22Rv1 (cell line): Measurements from ENCODE around the gene WASL.

ENCODE experiments used
- H3K27ac ChIP-seq: fragments of 450-650 bp; 2 replicates; pipeline ENCODE4 v1.5.1; 2017
- ZFX ChIP-seq: fragments of 450-650 bp; IDR thresholded peaks from 2 replicates; pipeline ENCODE4 v1.6.1; 2017; ENCODE audit warnings: antibody characterized with exemption, borderline replicate concordance
- TF ChIP-seq, protein P1 (sequence below): fragments of 450-650 bp; IDR thresholded peaks from 2 replicates; pipeline ENCODE4 v1.5.1; 2017; ENCODE audit warnings: mild to moderate bottlenecking

Gene WASL

DNA sequence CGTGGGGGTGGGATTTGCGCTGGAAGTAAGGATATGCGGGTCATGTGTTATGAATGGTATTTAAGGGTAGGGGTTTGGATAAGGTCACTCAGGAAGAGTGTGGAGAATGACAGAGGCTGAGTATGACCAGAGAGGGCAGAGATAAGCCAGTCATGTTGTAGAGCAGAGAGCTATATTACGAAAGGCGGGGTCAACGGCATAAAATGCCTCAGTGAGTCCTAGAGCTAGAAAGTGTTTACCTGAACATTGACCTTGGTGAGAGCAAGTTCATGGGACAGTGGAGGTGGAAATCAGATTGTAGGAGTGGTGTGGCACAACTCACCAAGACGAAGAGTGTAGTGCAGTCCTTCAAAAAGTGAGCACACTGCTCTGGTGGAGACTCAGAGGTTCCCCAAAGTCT, 79.3 kb downstream of the WASL start:
- H3K27ac ChIP-seq, result no peak overlapping the region
- TF ChIP-seq, protein P1, sequence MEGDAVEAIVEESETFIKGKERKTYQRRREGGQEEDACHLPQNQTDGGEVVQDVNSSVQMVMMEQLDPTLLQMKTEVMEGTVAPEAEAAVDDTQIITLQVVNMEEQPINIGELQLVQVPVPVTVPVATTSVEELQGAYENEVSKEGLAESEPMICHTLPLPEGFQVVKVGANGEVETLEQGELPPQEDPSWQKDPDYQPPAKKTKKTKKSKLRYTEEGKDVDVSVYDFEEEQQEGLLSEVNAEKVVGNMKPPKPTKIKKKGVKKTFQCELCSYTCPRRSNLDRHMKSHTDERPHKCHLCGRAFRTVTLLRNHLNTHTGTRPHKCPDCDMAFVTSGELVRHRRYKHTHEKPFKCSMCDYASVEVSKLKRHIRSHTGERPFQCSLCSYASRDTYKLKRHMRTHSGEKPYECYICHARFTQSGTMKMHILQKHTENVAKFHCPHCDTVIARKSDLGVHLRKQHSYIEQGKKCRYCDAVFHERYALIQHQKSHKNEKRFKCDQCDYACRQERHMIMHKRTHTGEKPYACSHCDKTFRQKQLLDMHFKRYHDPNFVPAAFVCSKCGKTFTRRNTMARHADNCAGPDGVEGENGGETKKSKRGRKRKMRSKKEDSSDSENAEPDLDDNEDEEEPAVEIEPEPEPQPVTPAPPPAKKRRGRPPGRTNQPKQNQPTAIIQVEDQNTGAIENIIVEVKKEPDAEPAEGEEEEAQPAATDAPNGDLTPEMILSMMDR, result no peak
- TF ChIP-seq ZFX, result no peak

GRCh38 chr7:123666492-123666891, 82.3 kb downstream of the WASL start:
- TF ChIP-seq, protein P1, result no peak
- no peak for TF ChIP-seq ZFX
- H3K27ac ChIP-seq, result no peak overlapping the region

DNA sequence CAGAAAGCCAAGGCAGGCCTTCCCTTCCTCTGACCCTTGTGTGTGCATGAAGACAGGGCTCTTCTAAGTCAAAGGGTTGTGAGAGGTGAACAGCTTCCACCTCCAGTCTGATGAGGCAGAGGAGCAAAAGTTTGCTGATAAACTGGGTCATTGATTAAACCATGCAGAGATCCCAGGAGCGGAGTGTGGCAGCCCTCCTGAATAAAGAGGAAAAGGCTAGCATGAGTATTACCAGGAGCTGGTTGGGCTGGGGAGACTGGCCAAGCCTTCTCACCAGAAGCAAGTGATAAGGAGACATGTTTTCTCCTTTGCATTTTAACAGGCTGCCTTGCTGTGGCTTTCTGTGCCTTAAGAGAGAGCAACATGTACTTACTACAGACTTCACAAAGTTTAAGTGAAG, 82.9 kb downstream of the WASL start:
- TF ChIP-seq, protein P1, result no peak
- TF ChIP-seq ZFX, result no peak
- no peak overlapping the region for H3K27ac ChIP-seq

DNA sequence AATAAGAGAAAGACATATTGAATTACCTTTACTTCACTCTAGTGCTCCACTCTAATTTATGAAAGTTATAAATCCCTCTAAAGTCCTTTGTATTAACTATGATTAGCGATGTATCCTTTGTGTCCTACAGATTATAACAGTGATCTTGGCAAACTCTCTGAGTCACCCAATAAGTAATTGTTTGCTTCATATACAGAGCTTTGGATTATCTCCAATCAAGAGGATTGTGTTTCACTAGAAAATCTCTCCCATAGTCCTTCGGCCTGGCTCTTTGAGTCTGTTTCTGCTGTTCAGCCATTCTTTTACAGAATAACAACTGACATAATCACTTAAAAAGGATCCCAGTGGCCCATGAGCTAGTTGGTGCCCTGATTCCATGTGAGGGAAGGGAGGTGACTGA, 83.6 kb downstream of the WASL start:
- H3K27ac ChIP-seq, result no peak overlapping the region
- no peak for TF ChIP-seq ZFX
- TF ChIP-seq, protein P1, result no peak

DNA sequence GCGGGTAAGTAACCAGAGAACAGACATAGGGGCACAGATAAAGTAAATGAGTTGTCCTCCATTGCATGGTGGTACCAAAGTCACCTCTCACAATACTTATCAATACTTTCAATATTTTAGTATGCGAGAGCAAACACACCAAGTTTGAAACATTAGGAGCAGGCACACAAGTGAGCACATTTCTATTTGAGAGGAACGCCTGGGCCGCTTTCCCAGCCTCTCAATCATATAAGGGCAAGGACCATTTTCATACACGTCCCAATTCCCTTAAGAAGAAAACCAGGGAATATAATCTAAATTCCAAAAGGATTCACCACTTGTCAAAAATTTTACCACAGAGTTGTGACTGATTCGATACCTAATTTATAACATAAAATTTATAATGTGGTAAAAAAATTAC, 85.6 kb downstream of the WASL start:
- no peak overlapping the region for H3K27ac ChIP-seq
- TF ChIP-seq, protein P1, result no peak
- no peak for TF ChIP-seq ZFX

GRCh38 chr7:123662755-123663154, 86.0 kb downstream of the WASL start:
- no peak for TF ChIP-seq ZFX
- TF ChIP-seq, protein P1, result no peak
- H3K27ac ChIP-seq, result no peak overlapping the region

- no peak overlapping the region for H3K27ac ChIP-seq
- TF ChIP-seq ZFX, result no peak
Measured at GRCh38 chr7:123662293-123662692, 86.5 kb downstream of the WASL start.

- TF ChIP-seq ZFX, result no peak
- TF ChIP-seq, protein P1, result no peak
- no peak overlapping the region for H3K27ac ChIP-seq
Measured at GRCh38 chr7:123661765-123662164, 87.0 kb downstream of the WASL start.
